Kidney epithelial cell (primary cell): ENCODE measurements around the gene TUNAR. TPM values are rescaled to one million over a fixed set of nuclear protein-coding genes. Genes with fewer than 3 reads are reported as not detected.

ENCODE experiments used
- DNase-seq: peaks from one replicate; pipeline ENCODE4 v3.0.0-alpha.2; 2010; ENCODE audit warnings: low read depth
- H3K27me3 ChIP-seq: 2 replicates; pipeline ENCODE4 v1.6.0; 2011; ENCODE audit warnings: low read length; ENCODE audit not compliant: control insufficient read depth, insufficient read depth
- H3K36me3 ChIP-seq: 2 replicates; pipeline ENCODE4 v1.5.1; 2011; ENCODE audit warnings: low read length; ENCODE audit not compliant: control insufficient read depth, insufficient read depth
- H3K4me3 ChIP-seq: 2 replicates; pipeline ENCODE4 v1.5.1; 2011; ENCODE audit warnings: low read depth, mild to moderate bottlenecking, control low read depth, low read length
- CTCF ChIP-seq: IDR thresholded peaks from 2 replicates; pipeline ENCODE4 v1.5.1; 2011; ENCODE audit warnings: mild to moderate bottlenecking, moderate library complexity, low read length, control low read depth, inconsistent platforms; ENCODE audit not compliant: insufficient read depth, poor library complexity, severe bottlenecking
- total RNA-seq: library from RNA; depleted of rRNA; stranded (reverse); fragments of >200 nt; gene quantifications from 2 replicates; pipeline ENCODE4 v1.2.3, GENCODE V29; 2015

Gene TUNAR
- total RNA-seq, 1 donor from 2014 or later, result 0.50 TPM

- H3K36me3 ChIP-seq, result no peaks in the 10 kb centered on the region
- no peak for DNase-seq
- H3K27me3 ChIP-seq, result no peaks in the 10 kb centered on the region
- TF ChIP-seq CTCF, result no peak
- no peak overlapping the region for H3K4me3 ChIP-seq
Measured at GRCh38 chr14:95885866-95886265, 9.2 kb downstream of the TUNAR start.

- H3K36me3 ChIP-seq, result no peaks in the 10 kb centered on the region
- no peak for TF ChIP-seq CTCF
- H3K27me3 ChIP-seq, result no peaks in the 10 kb centered on the region
- DNase-seq, result no peak
- H3K4me3 ChIP-seq, result no peak overlapping the region
Measured at GRCh38 chr14:95886366-95887056, 9.9 kb downstream of the TUNAR start.

- H3K4me3 ChIP-seq, result no peak overlapping the region
- DNase-seq, result no peak
- no peak for TF ChIP-seq CTCF
- H3K36me3 ChIP-seq, result no peaks in the 10 kb centered on the region
- no peaks in the 10 kb centered on the region for H3K27me3 ChIP-seq
Measured at GRCh38 chr14:95887351-95887750, 10.7 kb downstream of the TUNAR start.

GRCh38 chr14:95889236-95889979 is 12.8 kb downstream of the TUNAR start:
- DNase-seq, result no peak
- no peaks in the 10 kb centered on the region for H3K27me3 ChIP-seq
- H3K4me3 ChIP-seq, result no peak overlapping the region
- no peak for TF ChIP-seq CTCF
- no peaks in the 10 kb centered on the region for H3K36me3 ChIP-seq

- H3K4me3 ChIP-seq, result no peak overlapping the region
- TF ChIP-seq CTCF, result no peak
- no peaks in the 10 kb centered on the region for H3K36me3 ChIP-seq
- no peaks in the 10 kb centered on the region for H3K27me3 ChIP-seq
- peak; percentile 26 for DNase-seq
Measured at GRCh38 chr14:95891742-95892141, 15.1 kb downstream of the TUNAR start.

- no peak overlapping the region for H3K4me3 ChIP-seq
- TF ChIP-seq CTCF, result no peak
Measured at GRCh38 chr14:95892142-95892541, 15.5 kb downstream of the TUNAR start.

More at GRCh38 chr14:95892142-95892541, 15.5 kb downstream of the TUNAR start:
- H3K36me3 ChIP-seq, result no peaks in the 10 kb centered on the region
- no peaks in the 10 kb centered on the region for H3K27me3 ChIP-seq
- DNase-seq, result no peak
